ENCODE measurements around the gene ABHD8. TPM values are rescaled to one million over a fixed set of nuclear protein-coding genes. Genes with fewer than 3 reads are reported as not detected.
A peak's percentile ranks its signal among the peaks of the same experiment; 100 is the strongest.

ABHD8 gene
- total and polyA plus RNA-seq, 2 of the 13 experiments (the other 11 are each of a cell fraction or from before 2014, with no cell fraction given), result 6.3 to 7.2 TPM

GRCh38 chr19:17336872-17337674 lies 33.8 kb upstream of the ABHD8 start, which contains the start of gene GTPBP3 (continued):
- TF ChIP-seq E2F5 (CRISPR knock-in tag; conservative IDR thresholded peaks at IDR 0.05), result peak; percentile 91
- TF ChIP-seq POGK (CRISPR knock-in tag; conservative IDR thresholded peaks at IDR 0.05), result 0 out of 2 replicates have a peak, but pooled peaks have one; percentile 47
- TF ChIP-seq GATA4 (IDR thresholded peaks at IDR 0.05; ENCODE audit: borderline replicate concordance, low read depth), result peak; percentile 26; the same call in 1 of the 2 replicates
- TF ChIP-seq ARNTL (CRISPR knock-in tag; IDR thresholded peaks at IDR 0.05), result 0 out of 2 replicates have a peak, but pooled peaks have one; percentile 28
- TF ChIP-seq ZFX (CRISPR knock-in tag; IDR thresholded peaks at IDR 0.05; ENCODE audit: low read depth), result peak; percentile 53
- TF ChIP-seq ZBTB26 (CRISPR knock-in tag; IDR thresholded peaks at IDR 0.05; ENCODE audit: borderline replicate concordance), result peak; percentile 75; the same call in 1 of the 2 replicates
- TF ChIP-seq ZNF761 (CRISPR knock-in tag; conservative IDR thresholded peaks at IDR 0.05), result peak; percentile 37; the same call in 1 of the 2 replicates
- no peak for TF ChIP-seq TAF15 (IDR thresholded peaks at IDR 0.05; ENCODE audit: low read depth, low read length, poor library complexity, severe bottlenecking)
- TF ChIP-seq RARA (CRISPR knock-in tag; IDR thresholded peaks at IDR 0.05), result no peak; the same call in 1 of the 2 replicates
- no peak for TF ChIP-seq SKIL (CRISPR knock-in tag; IDR thresholded peaks at IDR 0.05; ENCODE audit: borderline replicate concordance)
